ENCODE measurements around the gene FBXW9. TPM values are rescaled to one million over a fixed set of nuclear protein-coding genes. Genes with fewer than 3 reads are reported as not detected.
"Not testable (repeated sequence)": the region's sequence is repeated elsewhere in the genome, so short reads cannot be mapped to it uniquely, and the experiment has no call there.

The FBXW9 gene
- total RNA-seq, 1 donor from 2014 or later, result 3.6 TPM

GRCh38 chr19:12666265-12667048 is 30.0 kb downstream of the FBXW9 start, which contains the start of the genes MAN2B1 and WDR83:
TSS of gene MAN2B1 (minus strand) at chr19:12666742. CDS start at chr19:12666701, 41 bp downstream.
TSS of gene WDR83 (plus strand) at chr19:12666807. CDS start at chr19:12669791, 2,984 bp downstream.
- intact Hi-C loops (cut with DNase I), result no loop called here
- ATAC-seq (peak; percentile 86), DNase-seq (ENCODE audit: low spot score) (peak; percentile 82)

GRCh38 chr19:12665671-12666264 is 30.7 kb downstream of the FBXW9 start:
- ATAC-seq, result no peak
- intact Hi-C loops (cut with DNase I), result no loop called here

GRCh38 chr19:12665281-12665573 is 31.2 kb downstream of the FBXW9 start:
- no peak for DNase-seq (ENCODE audit: low spot score)
- intact Hi-C loops (cut with DNase I), result no loop called here
- no peak for ATAC-seq

More at GRCh38 chr19:12665671-12666264, 30.7 kb downstream of the FBXW9 start:
- no peak for DNase-seq (ENCODE audit: low spot score)

GRCh38 chr19:12664406-12665280 is 31.8 kb downstream of the FBXW9 start:
- ATAC-seq, result no peak
- intact Hi-C loops (cut with DNase I), result no loop called here

GRCh38 chr19:12660980-12661379 is 35.5 kb downstream of the FBXW9 start:
- intact Hi-C loops (cut with DNase I), result no loop called here
- ATAC-seq (no peak), DNase-seq (ENCODE audit: low spot score) (no peak)

More at GRCh38 chr19:12664406-12665280, 31.8 kb downstream of the FBXW9 start:
- no peak for DNase-seq (ENCODE audit: low spot score)

GRCh38 chr19:12657966-12658365 is 38.5 kb downstream of the FBXW9 start:
- no peak for ATAC-seq
- DNase-seq (ENCODE audit: low spot score), result no peak
- intact Hi-C loops (cut with DNase I), result loop anchor here (5.0 kb wide), 1 partner anchor 949 kb away; no protein-coding TSS in a partner anchor

- no peak for ATAC-seq
- intact Hi-C loops (cut with DNase I), result loop anchor here (5.0 kb wide), 1 partner anchor 950 kb away; no protein-coding TSS in a partner anchor
- no peak for DNase-seq (ENCODE audit: low spot score)
Observed at GRCh38 chr19:12656899-12657571, 39.4 kb downstream of the FBXW9 start.

GRCh38 chr19:12655546-12655945 is 40.9 kb downstream of the FBXW9 start:
- DNase-seq (ENCODE audit: low spot score) (no peak), ATAC-seq (no peak)
- intact Hi-C loops (cut with DNase I), result loop anchor here (5.0 kb wide), 1 partner anchor 952 kb away; no protein-coding TSS in a partner anchor

- ATAC-seq (no peak), DNase-seq (ENCODE audit: low spot score) (no peak)
- intact Hi-C loops (cut with DNase I), result no loop called here
Observed at GRCh38 chr19:12652219-12652618, 44.2 kb downstream of the FBXW9 start.

- intact Hi-C loops (cut with DNase I), result no loop called here
- DNase-seq (ENCODE audit: low spot score), result no peak
- ATAC-seq, result no peak
Observed at GRCh38 chr19:12649941-12650340, 46.5 kb downstream of the FBXW9 start.

GRCh38 chr19:12648088-12648487 is 48.3 kb downstream of the FBXW9 start:
- ATAC-seq (peak; percentile 16), DNase-seq (ENCODE audit: low spot score) (no peak)
- intact Hi-C loops (cut with DNase I), result no loop called here

GRCh38 chr19:12647490-12648071 is 48.9 kb downstream of the FBXW9 start:
- ATAC-seq (peak; percentile 90), DNase-seq (ENCODE audit: low spot score) (peak; percentile 83)
- intact Hi-C loops (cut with DNase I), result no loop called here

- no peak for DNase-seq (ENCODE audit: low spot score)
- ATAC-seq, result peak; percentile 5
- intact Hi-C loops (cut with DNase I), result no loop called here
Observed at GRCh38 chr19:12647047-12647446, 49.4 kb downstream of the FBXW9 start.

GRCh38 chr19:12646551-12646950 is 49.9 kb downstream of the FBXW9 start:
- no peak for ATAC-seq
- no peak for DNase-seq (ENCODE audit: low spot score)
- intact Hi-C loops (cut with DNase I), result no loop called here

GRCh38 chr19:12643716-12644115 is 52.7 kb downstream of the FBXW9 start:
- DNase-seq (ENCODE audit: low spot score); intact Hi-C loops (cut with DNase I); ATAC-seq: not testable (repeated sequence)

GRCh38 chr19:12642506-12642905 is 53.9 kb downstream of the FBXW9 start:
- intact Hi-C loops (cut with DNase I), result no loop called here
- ATAC-seq (no peak), DNase-seq (ENCODE audit: low spot score) (no peak)

GRCh38 chr19:12641456-12641855 is 55.0 kb downstream of the FBXW9 start:
- intact Hi-C loops (cut with DNase I), result no loop called here
- DNase-seq (ENCODE audit: low spot score) (no peak), ATAC-seq (no peak)

- DNase-seq (ENCODE audit: low spot score), result peak; percentile 88
- ATAC-seq, result peak; percentile 92
- intact Hi-C loops (cut with DNase I), result no loop called here
Observed at GRCh38 chr19:12639901-12640613, 56.4 kb downstream of the FBXW9 start.
